Cardiac fibroblast (primary cell): ENCODE measurements around the gene CTXND2.

Experiments
- DNase-seq, 2 donors: peaks; one replicate each; pipeline versions ENCODE4 v3.0.0 to v3.0.0-alpha.2; 2010; ENCODE audit warnings: low read depth in 2 of 2
- H3K4me3 ChIP-seq, 2 donors: replicated peaks in 1 of 2; 1 replicate in 1 of 2; 2 replicates in 1 of 2; pipeline ENCODE4 v1.5.1; 2011; ENCODE audit warnings: low read depth in 2 of 2, low read length in 2 of 2, mild to moderate bottlenecking in 2 of 2, moderate library complexity in 1 of 2
- TF ChIP-seq, protein P1 (sequence below): IDR thresholded peaks from one replicate; pipeline ENCODE4 v1.5.1; 2011; ENCODE audit warnings: low read depth, mild to moderate bottlenecking, low read length, inconsistent platforms

The CTXND2 gene

DNA sequence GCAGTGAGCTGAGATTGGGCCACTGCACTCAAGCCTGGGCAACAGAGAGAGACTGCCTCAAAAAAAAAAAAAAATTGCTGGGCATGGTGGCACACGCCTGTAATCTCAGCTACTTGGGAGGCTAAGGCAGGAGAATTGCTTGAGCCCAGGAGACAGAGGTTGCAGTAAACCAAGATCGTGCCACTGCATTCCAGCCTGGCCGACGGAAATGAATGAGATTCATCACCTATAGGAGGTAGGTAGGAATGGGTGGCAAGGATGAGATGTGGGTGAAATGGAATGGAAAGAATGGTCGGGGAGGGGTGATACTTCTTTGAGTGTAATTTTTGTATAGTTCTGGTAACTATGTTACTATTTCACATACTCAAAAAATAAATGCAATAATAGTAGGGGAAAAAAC lies 15.4 kb downstream of the CTXND2 start:
- no peak for DNase-seq
- H3K4me3 ChIP-seq, result no peak overlapping the region
- TF ChIP-seq, protein P1, sequence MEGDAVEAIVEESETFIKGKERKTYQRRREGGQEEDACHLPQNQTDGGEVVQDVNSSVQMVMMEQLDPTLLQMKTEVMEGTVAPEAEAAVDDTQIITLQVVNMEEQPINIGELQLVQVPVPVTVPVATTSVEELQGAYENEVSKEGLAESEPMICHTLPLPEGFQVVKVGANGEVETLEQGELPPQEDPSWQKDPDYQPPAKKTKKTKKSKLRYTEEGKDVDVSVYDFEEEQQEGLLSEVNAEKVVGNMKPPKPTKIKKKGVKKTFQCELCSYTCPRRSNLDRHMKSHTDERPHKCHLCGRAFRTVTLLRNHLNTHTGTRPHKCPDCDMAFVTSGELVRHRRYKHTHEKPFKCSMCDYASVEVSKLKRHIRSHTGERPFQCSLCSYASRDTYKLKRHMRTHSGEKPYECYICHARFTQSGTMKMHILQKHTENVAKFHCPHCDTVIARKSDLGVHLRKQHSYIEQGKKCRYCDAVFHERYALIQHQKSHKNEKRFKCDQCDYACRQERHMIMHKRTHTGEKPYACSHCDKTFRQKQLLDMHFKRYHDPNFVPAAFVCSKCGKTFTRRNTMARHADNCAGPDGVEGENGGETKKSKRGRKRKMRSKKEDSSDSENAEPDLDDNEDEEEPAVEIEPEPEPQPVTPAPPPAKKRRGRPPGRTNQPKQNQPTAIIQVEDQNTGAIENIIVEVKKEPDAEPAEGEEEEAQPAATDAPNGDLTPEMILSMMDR, result no peak

DNA sequence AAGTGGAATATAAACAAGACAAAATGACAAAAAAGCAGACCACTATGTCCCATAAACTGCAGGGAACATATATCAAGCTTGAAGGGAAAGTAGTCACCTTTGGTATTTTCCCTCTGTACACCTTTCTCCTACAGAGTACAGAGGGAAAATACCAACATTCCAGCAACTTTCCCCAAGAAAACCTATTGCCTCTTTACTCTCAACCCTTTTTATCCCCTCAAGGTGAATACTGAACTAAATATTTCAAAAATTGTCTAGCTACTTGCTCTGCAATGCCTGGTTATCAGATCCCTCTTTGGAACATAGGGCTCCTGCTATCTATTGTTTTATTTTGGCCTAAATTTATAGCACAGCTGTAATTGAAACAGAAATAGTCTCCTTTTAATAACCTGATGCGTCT lies 15.8 kb downstream of the CTXND2 start:
- no peak for DNase-seq
- TF ChIP-seq, protein P1, result no peak
- H3K4me3 ChIP-seq, result no peak overlapping the region

DNA sequence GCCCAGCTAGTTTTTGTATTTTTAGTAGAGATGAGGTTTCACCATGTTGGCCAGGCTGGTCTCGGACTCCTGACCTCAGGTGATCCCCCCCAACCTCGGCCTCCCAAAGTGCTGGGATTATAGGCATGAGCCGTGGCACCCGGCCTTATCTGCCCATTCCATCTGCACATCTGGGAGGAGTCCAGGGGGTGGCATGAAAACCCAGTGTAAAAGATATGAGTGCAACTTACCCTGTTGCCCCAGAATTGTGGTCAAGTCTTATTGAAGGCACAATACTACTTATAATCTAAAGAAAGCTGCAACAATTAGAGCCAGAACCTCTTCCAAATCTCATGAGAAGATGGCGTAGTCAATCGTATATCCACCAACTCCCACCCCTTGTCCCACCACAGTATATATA lies 18.4 kb downstream of the CTXND2 start:
- H3K4me3 ChIP-seq, result no peak overlapping the region
- TF ChIP-seq, protein P1, result no peak
- DNase-seq, result no peak

DNA sequence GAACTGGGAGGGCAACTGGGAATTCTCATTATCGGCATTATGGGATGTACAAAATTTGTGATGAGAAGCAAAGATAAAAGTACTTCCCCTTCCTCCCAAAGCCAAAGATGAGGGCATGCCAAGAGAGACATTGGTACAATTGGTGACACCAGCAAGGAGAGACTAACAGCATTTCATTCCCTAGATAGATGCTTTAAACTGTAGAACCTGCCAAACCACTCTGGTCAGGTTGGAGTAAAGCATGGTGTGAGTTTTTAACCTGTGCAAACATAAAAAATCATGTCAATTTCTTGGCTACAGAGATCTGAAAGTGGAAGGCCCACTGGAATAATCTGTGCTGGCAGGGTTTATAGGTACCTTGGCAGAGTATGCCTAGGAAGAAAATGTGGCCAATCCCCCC lies 19.4 kb downstream of the CTXND2 start:
- H3K4me3 ChIP-seq, result no peak overlapping the region
- DNase-seq, result no peak
- TF ChIP-seq, protein P1, result no peak

DNA sequence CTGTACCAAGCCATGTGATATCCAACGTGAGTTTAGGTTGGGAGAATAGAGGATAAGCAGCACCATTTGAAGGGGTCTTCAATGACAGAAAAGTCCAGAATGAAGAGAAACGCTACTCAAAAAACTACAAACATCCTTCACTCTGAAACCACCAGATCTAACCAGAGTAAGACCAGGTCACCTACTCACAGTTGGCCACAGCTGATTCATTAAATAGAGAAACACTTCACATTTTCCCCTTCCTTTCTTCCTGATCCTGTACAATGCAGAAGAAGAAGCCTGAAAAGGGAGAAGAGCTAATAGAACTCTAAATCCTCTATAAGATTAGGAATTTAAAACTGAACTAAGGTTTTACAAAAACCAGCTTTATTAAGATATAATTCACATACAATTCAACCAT lies 19.9 kb downstream of the CTXND2 start:
- TF ChIP-seq, protein P1, result no peak

DNA sequence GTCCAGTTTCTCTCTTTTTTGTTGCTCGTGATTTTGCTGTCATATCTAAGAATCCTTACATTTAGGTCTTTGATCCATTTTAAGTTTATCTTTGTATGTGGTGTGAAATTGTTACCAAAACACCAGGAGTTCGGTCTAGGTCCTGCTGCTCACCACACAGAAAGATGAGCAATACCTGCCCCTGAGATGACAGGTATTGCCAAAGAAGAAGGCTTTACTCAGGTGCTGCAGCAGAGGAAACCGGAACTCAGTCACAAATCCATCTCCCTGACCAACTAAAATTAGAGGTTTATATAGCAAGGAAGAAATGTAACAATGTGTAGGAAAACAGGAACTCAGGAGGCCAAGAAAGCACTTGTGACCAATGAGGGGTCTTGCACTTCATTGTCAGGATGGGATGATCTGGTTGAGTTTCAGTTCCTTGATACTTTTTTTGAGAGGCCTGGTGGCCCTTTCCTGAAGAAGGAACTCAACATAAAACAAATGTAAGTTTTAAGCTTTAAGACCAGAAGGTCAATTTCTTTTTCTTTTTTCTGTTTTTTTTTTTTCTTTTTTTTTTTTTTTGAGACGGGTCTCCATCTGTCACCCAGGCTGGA lies 22.7 kb downstream of the CTXND2 start:
- no peak overlapping the region for H3K4me3 ChIP-seq
- TF ChIP-seq, protein P1, result no peak
- DNase-seq, result no peak

More for the DNA sequence above, 19.9 kb downstream of the CTXND2 start:
- DNase-seq, result no peak
- no peak overlapping the region for H3K4me3 ChIP-seq

DNA sequence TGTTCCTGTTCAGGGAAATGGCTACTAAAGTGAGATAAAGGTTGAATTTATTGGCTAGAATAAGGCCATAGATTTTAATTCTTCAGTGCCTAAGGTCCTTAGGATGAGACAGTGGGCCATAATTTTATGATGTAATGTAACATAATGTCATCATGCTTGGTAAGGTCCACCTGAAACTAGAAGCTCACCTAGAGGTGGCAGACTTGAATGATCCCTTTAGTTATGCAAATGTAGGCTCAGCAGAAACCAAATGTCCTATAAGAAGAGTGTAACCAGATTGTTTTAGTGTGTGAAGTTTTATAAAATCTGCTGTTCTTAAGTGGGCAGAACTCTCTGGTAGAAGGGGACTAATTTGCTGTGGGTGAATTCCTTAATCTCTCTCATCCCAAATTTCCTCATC lies 25.7 kb downstream of the CTXND2 start:
- TF ChIP-seq, protein P1, result no peak
- H3K4me3 ChIP-seq, result no peak overlapping the region
- DNase-seq, result no peak
